ENCODE measurements around the gene SRSF9. TPM values are rescaled to one million over a fixed set of nuclear protein-coding genes. Genes with fewer than 3 reads are reported as not detected.

Gene SRSF9
- total and polyA plus RNA-seq, 2 of the 13 experiments (the other 11 are each of a cell fraction or from before 2014, with no cell fraction given), result 125 to 144 TPM

- peak; percentile 90 for TF ChIP-seq GABPB1 (CRISPR knock-in tag; IDR thresholded peaks at IDR 0.05)
- peak; percentile 88 for TF ChIP-seq ZBTB2 (CRISPR knock-in tag; IDR thresholded peaks at IDR 0.05; ENCODE audit: low read depth)
- TF ChIP-seq MXD4 (CRISPR knock-in tag; IDR thresholded peaks at IDR 0.05), result peak; percentile 40; the same call in 1 of the 2 replicates
- TF ChIP-seq ZNF501 (CRISPR knock-in tag; IDR thresholded peaks at IDR 0.05), result peak; percentile 51
- peak; percentile 87 for TF ChIP-seq THAP11 (CRISPR knock-in tag; IDR thresholded peaks at IDR 0.05)
- TF ChIP-seq PAF1 (CRISPR knock-in tag; IDR thresholded peaks at IDR 0.05), result no peak
- no peak for TF ChIP-seq RCOR2 (CRISPR knock-in tag; IDR thresholded peaks at IDR 0.05)
- TF ChIP-seq ELF4 (CRISPR knock-in tag; IDR thresholded peaks at IDR 0.05; ENCODE audit: borderline replicate concordance), result no peak; the same call in 1 of the 2 replicates
- no peak for TF ChIP-seq ZNF83 (CRISPR knock-in tag; IDR thresholded peaks at IDR 0.05; ENCODE audit: borderline replicate concordance)
- TF ChIP-seq SSRP1 (CRISPR knock-in tag; IDR thresholded peaks at IDR 0.05), result no peak
- TF ChIP-seq ZFAT (CRISPR knock-in tag; conservative IDR thresholded peaks at IDR 0.05), result no peak
- TF ChIP-seq ZBTB37 (CRISPR knock-in tag; IDR thresholded peaks at IDR 0.05), result no peak
- TF ChIP-seq ZNF652 (CRISPR knock-in tag; IDR thresholded peaks at IDR 0.05; ENCODE audit: borderline replicate concordance, low read depth), result peak; percentile 67; the same call in 1 of the 2 replicates
- TF ChIP-seq POLR2G (IDR thresholded peaks at IDR 0.05; ENCODE audit: low read depth, low read length), result peak; percentile 91
- TF ChIP-seq KDM3A (CRISPR knock-in tag; IDR thresholded peaks at IDR 0.05; ENCODE audit: low read depth), result 0 out of 2 replicates have a peak, but pooled peaks have one; percentile 58
- 0 out of 2 replicates have a peak, but pooled peaks have one; percentile 82 for TF ChIP-seq ZFYVE20 (CRISPR knock-in tag; IDR thresholded peaks at IDR 0.05; ENCODE audit: borderline replicate concordance, low read depth)
- TF ChIP-seq ZFP36L1 (CRISPR knock-in tag; IDR thresholded peaks at IDR 0.05), result peak; percentile 84; the same call in 1 of the 2 replicates
- no peak for TF ChIP-seq ELK4 (CRISPR knock-in tag; IDR thresholded peaks at IDR 0.05; ENCODE audit: borderline replicate concordance)
- TF ChIP-seq ZNF282 (IDR thresholded peaks at IDR 0.05; ENCODE audit: partially characterized antibody), result no peak
- TF ChIP-seq ARNT2 (CRISPR knock-in tag; IDR thresholded peaks at IDR 0.05; ENCODE audit: low read depth), result peak; percentile 78
- no peak for TF ChIP-seq CBX1 (IDR thresholded peaks at IDR 0.05; ENCODE audit: low read depth)
- no peak for TF ChIP-seq CERS6 (CRISPR knock-in tag; IDR thresholded peaks at IDR 0.05)
- TF ChIP-seq DNMT1 (CRISPR knock-in tag; IDR thresholded peaks at IDR 0.05), result no peak
- TF ChIP-seq ATF7-NPFF (CRISPR knock-in tag; IDR thresholded peaks at IDR 0.05; ENCODE audit: low read depth), result peak; percentile 29; the same call in 1 of the 2 replicates
- TF ChIP-seq THYN1 (CRISPR knock-in tag; IDR thresholded peaks at IDR 0.05; ENCODE audit: borderline replicate concordance, low read depth), result no peak
Measured at GRCh38 chr12:120469450-120470149, at the start of gene SRSF9 (continued).

Measured in HepG2 (cell line).